ENCODE results near the gene SUCNR1. TPM values are rescaled to one million over a fixed set of nuclear protein-coding genes. Genes with fewer than 3 reads are reported as not detected.

SUCNR1 gene, protein sequence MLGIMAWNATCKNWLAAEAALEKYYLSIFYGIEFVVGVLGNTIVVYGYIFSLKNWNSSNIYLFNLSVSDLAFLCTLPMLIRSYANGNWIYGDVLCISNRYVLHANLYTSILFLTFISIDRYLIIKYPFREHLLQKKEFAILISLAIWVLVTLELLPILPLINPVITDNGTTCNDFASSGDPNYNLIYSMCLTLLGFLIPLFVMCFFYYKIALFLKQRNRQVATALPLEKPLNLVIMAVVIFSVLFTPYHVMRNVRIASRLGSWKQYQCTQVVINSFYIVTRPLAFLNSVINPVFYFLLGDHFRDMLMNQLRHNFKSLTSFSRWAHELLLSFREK
- 0.17 TPM for total RNA-seq
- polyA plus RNA-seq: not detected

DNA sequence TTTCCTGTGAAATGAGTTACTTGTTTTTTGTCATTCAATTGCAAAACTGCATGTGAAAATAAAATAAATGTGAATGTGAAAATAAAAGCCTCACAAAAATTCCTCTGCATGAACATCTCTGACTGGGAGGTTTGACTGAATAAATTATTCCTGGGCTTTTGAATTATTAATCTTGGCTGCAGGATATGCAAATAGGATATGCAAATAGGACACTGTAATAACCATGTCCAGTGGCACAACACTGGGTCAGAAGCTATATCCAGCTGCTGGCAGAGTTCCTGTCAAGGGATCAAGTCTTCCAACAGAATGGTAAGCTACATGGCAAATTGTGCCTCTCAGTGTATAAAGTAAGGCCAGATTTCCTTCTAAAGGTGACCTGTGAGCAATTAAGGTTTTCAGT is at the start of gene SUCNR1:
TSS of gene SUCNR1 (plus strand) at position 246 of the 400 bp plus-strand sequence. CDS start 6,250 bp downstream, outside the sequence.
- ATAC-seq (ENCODE audit: low read depth in 2 of 2): no peak
- H3K9me3 Mint-ChIP-seq: no peaks in the 10 kb centered on the region
- H3K27me3 ChIP-seq (ENCODE audit: control insufficient read depth, insufficient read depth, low read length): peaks cover 6% of the 10 kb centered on the region

DNA sequence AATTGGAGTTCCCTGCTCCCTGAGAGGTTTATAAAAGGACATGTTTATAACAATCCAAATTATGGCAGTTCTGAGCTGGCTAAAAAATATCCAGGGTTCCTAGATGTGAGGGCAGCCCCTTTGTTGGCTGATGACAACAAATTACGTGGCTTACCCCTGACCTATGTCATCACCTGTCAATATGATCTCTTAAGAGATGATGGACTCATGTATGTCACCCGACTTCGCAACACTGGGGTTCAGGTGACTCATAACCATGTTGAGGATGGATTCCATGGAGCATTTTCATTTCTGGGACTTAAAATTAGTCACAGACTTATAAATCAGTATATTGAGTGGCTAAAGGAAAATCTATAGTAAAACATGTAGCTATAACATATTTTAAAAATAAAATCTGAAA is 45.6 kb upstream of the SUCNR1 start:
- H3K4me1 ChIP-seq (ENCODE audit: control insufficient read depth, insufficient read depth, low read length, poor library complexity, severe bottlenecking): no peaks in the 10 kb centered on the region
- H3K27me3 ChIP-seq (ENCODE audit: control insufficient read depth, insufficient read depth, low read length): peaks cover 5% of the 10 kb centered on the region
- Mint-ChIP-seq H3K27ac (no peak overlapping the region), H3K27me3 (peaks cover 15% of the 10 kb centered on the region), H3K9me3 (peaks cover 0 to 2% (median 0%) of the 10 kb centered on the region in 7 donors), H3K4me3 (no peak overlapping the region), H3K4me1 (no peaks in the 10 kb centered on the region), H3K36me3 (no peaks in the 10 kb centered on the region)
- no peak for ATAC-seq (ENCODE audit: low read depth in 2 of 2)
- no peak for DNase-seq
- H3K4me3 ChIP-seq (ENCODE audit: low read depth, low read length): no peak overlapping the region
- no peaks in the 10 kb centered on the region for H3K36me3 ChIP-seq (ENCODE audit: control insufficient read depth, insufficient read depth, low read length)
- no peaks in the 10 kb centered on the region for H3K9me3 ChIP-seq (ENCODE audit: control insufficient read depth in 2 of 2, low read length in 2 of 2)
- no peak overlapping the region for H3K27ac ChIP-seq (ENCODE audit: insufficient read depth, low read length, poor library complexity, severe bottlenecking)

More for the DNA sequence above, at the start of gene SUCNR1:
- DNase-seq: no peak
- Histone ChIP-seq H3K9me3 (ENCODE audit: control insufficient read depth in 2 of 2, low read length in 2 of 2) (no peaks in the 10 kb centered on the region), H3K4me1 (ENCODE audit: control insufficient read depth, insufficient read depth, low read length, poor library complexity, severe bottlenecking) (no peaks in the 10 kb centered on the region), H3K4me3 (ENCODE audit: low read depth, low read length) (no peak within 1 kb of the TSS), H3K27ac (ENCODE audit: insufficient read depth, low read length, poor library complexity, severe bottlenecking) (no peak within 1 kb of the TSS), H3K36me3 (ENCODE audit: control insufficient read depth, insufficient read depth, low read length) (no peaks in the 10 kb centered on the region)
- no peak within 1 kb of the TSS for H3K27ac Mint-ChIP-seq
- peaks cover 15% of the 10 kb centered on the region for H3K27me3 Mint-ChIP-seq
- no peaks in the 10 kb centered on the region for H3K36me3 Mint-ChIP-seq
- peaks cover 0 to 7% (median 2%) of the 10 kb centered on the region in 4 donors for H3K4me1 Mint-ChIP-seq
- H3K4me3 Mint-ChIP-seq: no peak within 1 kb of the TSS

DNA sequence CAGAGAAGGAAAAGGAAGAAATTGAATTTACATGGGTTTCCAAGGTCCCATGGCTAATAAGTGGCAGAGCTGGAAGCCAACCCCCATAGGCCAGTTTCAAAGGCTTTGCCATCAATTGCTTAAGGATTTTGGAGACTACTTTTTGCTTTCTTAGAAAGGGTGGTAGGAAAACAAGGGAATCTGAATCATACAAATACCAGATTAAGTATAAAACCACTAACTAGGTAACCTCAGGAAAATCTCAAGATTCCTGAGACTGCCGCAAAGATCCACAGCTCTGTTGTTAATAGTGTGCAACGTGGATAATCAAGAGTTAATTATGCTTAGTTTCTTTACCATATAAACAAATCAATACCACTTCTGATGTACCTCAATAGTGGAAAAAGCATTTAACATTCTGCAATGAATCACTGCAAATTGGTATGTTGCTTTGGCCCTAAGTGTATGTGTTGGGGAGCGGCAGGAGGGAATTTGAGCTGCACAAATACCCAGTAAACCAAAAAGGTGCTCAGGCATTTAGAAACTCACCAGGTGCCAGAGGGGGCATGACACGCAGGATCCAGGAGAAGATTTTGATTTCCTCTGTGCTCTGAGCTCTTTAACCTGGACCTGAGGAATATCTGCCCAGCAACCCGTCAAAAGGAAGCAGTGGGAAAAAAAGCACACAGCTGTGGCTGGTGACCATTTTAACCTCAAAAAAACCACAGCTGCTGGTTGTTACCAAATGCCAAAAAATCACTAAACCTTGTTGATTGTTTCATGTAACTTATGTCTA is 37.5 kb upstream of the SUCNR1 start:
- no peaks in the 10 kb centered on the region for H3K36me3 Mint-ChIP-seq
- no peaks in the 10 kb centered on the region for H3K4me1 Mint-ChIP-seq
- Histone ChIP-seq H3K4me3 (ENCODE audit: low read depth, low read length) (no peak overlapping the region), H3K27ac (ENCODE audit: insufficient read depth, low read length, poor library complexity, severe bottlenecking) (no peak overlapping the region), H3K9me3 (ENCODE audit: control insufficient read depth in 2 of 2, low read length in 2 of 2) (no peaks in the 10 kb centered on the region), H3K36me3 (ENCODE audit: control insufficient read depth, insufficient read depth, low read length) (no peaks in the 10 kb centered on the region), H3K4me1 (ENCODE audit: control insufficient read depth, insufficient read depth, low read length, poor library complexity, severe bottlenecking) (no peaks in the 10 kb centered on the region), H3K27me3 (ENCODE audit: control insufficient read depth, insufficient read depth, low read length) (peaks cover 8% of the 10 kb centered on the region)
- H3K4me3 Mint-ChIP-seq: no peak overlapping the region
- no peak for ATAC-seq (ENCODE audit: low read depth in 2 of 2)
- peaks cover 13% of the 10 kb centered on the region for H3K27me3 Mint-ChIP-seq
- no peaks in the 10 kb centered on the region for H3K9me3 Mint-ChIP-seq
- H3K27ac Mint-ChIP-seq: no peak overlapping the region
- DNase-seq: no peak

DNA sequence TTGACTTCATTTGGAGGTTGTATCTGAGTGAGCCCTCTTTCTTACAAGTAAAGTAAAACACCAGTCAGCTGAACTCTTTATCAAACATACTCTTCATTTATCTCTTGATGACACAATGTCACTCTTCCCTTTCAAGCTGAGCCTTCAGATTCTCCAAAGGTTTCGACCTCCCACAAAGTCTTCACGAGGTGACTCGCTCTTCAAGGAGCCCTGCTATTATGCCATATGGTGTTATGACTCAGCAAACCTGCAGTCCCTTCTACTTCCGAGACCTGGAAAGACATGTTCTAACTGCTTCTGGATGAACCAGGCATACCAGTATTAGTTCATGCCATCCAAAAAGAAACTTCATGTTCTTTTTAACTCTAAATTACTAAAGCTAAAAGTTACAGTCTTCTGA is 36.4 kb upstream of the SUCNR1 start:
- no peak for ATAC-seq (ENCODE audit: low read depth in 2 of 2)

DNA sequence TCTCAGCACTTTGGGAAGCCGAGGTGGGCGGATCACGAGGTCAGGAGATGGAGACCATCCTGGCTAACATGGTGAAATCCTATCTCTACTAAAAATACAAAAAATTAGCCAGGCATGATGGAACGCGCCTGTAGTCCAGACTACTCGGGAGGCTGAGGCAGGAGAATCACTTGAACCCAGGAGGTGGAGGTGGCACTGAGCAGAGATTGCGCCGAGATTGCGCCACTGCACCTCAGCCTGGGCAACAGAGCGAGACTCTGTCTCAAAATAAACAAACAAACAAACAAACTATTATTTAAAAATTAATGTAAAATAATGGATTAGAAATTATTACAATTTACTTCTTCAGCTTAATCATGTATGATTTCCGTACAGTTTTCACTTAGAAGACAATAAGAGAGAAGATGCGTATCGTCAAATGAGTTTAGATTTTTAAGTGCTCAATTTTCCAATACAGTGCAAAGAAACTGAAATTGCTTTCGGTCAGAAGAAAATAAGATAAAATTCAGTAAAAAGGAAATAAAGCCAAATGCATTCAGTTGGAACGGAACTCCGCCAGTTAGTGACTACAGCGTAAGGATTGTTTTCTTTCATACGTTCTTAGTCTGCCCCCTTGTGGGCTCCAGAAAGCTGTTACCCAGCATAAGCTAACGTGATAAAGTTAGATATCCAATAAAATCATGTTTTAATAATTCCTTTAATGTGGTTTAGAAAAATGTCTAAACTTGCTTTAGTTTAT is 34.7 kb upstream of the SUCNR1 start:
- DNase-seq (peak in 2 of 3 donors; percentile 18 to 65), ATAC-seq (ENCODE audit: low read depth in 2 of 2) (no peak)
- H3K9me3 ChIP-seq (ENCODE audit: control insufficient read depth in 2 of 2, low read length in 2 of 2): no peaks in the 10 kb centered on the region
- no peak overlapping the region for H3K27ac Mint-ChIP-seq
- no peak overlapping the region for H3K4me3 Mint-ChIP-seq
- H3K36me3 Mint-ChIP-seq: no peaks in the 10 kb centered on the region
- H3K4me1 ChIP-seq (ENCODE audit: control insufficient read depth, insufficient read depth, low read length, poor library complexity, severe bottlenecking): no peaks in the 10 kb centered on the region
- H3K27ac ChIP-seq (ENCODE audit: insufficient read depth, low read length, poor library complexity, severe bottlenecking): no peak overlapping the region
- H3K27me3 ChIP-seq (ENCODE audit: control insufficient read depth, insufficient read depth, low read length): peaks cover 9% of the 10 kb centered on the region
- H3K4me3 ChIP-seq (ENCODE audit: low read depth, low read length): no peak overlapping the region
- H3K9me3 Mint-ChIP-seq: no peaks in the 10 kb centered on the region
- H3K27me3 Mint-ChIP-seq: peaks cover 14% of the 10 kb centered on the region
- no peaks in the 10 kb centered on the region for H3K36me3 ChIP-seq (ENCODE audit: control insufficient read depth, insufficient read depth, low read length)
- H3K4me1 Mint-ChIP-seq: no peaks in the 10 kb centered on the region

More for the DNA sequence above, 36.4 kb upstream of the SUCNR1 start:
- Histone ChIP-seq H3K36me3 (ENCODE audit: control insufficient read depth, insufficient read depth, low read length) (no peaks in the 10 kb centered on the region), H3K27me3 (ENCODE audit: control insufficient read depth, insufficient read depth, low read length) (peaks cover 10% of the 10 kb centered on the region), H3K4me1 (ENCODE audit: control insufficient read depth, insufficient read depth, low read length, poor library complexity, severe bottlenecking) (no peaks in the 10 kb centered on the region), H3K4me3 (ENCODE audit: low read depth, low read length) (no peak overlapping the region), H3K27ac (ENCODE audit: insufficient read depth, low read length, poor library complexity, severe bottlenecking) (no peak overlapping the region), H3K9me3 (ENCODE audit: control insufficient read depth in 2 of 2, low read length in 2 of 2) (no peaks in the 10 kb centered on the region)
- DNase-seq: peak in 1 of 3 donors; percentile 1
- Mint-ChIP-seq H3K36me3 (no peaks in the 10 kb centered on the region), H3K27me3 (peaks cover 9% of the 10 kb centered on the region), H3K4me3 (no peak overlapping the region), H3K4me1 (no peaks in the 10 kb centered on the region), H3K27ac (no peak overlapping the region), H3K9me3 (no peaks in the 10 kb centered on the region)

DNA sequence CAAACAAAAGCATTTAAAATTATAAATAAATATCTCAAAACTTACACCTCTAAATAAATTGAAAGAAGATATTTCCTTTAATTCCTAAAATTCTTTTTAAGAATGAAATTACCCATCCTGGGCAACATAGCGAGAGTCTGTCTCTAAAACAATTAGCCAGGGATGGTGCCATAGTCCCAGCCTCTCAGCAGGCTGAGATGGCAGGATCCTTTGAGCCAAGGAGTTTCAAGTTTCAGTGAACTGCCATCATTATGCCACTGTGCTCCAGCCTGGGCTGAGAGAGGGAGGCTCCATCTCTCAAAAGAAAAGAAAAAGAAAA is 34.2 kb upstream of the SUCNR1 start:
- H3K27me3 ChIP-seq (ENCODE audit: control insufficient read depth, insufficient read depth, low read length): peaks cover 9% of the 10 kb centered on the region
- no peak overlapping the region for H3K27ac ChIP-seq (ENCODE audit: insufficient read depth, low read length, poor library complexity, severe bottlenecking)
- peaks cover 19% of the 10 kb centered on the region for H3K27me3 Mint-ChIP-seq
- H3K36me3 ChIP-seq (ENCODE audit: control insufficient read depth, insufficient read depth, low read length): no peaks in the 10 kb centered on the region
- H3K4me3 ChIP-seq (ENCODE audit: low read depth, low read length): no peak overlapping the region
- ATAC-seq (ENCODE audit: low read depth in 2 of 2) (no peak), DNase-seq (no peak)
- H3K27ac Mint-ChIP-seq: no peak overlapping the region
- no peaks in the 10 kb centered on the region for H3K36me3 Mint-ChIP-seq
- no peaks in the 10 kb centered on the region for H3K4me1 Mint-ChIP-seq
- no peaks in the 10 kb centered on the region for H3K9me3 ChIP-seq (ENCODE audit: control insufficient read depth in 2 of 2, low read length in 2 of 2)
- no peaks in the 10 kb centered on the region for H3K4me1 ChIP-seq (ENCODE audit: control insufficient read depth, insufficient read depth, low read length, poor library complexity, severe bottlenecking)
- H3K4me3 Mint-ChIP-seq: no peak overlapping the region
- H3K9me3 Mint-ChIP-seq: no peaks in the 10 kb centered on the region

DNA sequence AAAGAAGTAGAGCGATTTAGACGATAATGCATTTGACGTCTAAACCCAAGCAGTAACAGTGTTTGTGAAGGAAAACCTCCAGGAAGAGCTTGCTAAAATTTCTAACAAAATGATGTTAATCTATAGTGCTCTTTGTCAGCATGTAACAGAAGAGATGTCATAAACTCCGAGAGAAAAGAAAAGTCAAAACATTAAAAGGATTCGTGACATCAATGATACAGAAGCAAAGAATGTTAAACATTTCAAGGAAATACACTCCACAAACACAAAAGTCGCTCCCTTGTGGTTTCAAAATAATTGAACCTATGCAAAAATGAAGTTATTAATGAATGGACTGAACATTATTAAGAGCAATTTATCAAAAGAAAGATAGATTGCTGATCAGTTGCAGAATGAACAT is 31.6 kb upstream of the SUCNR1 start:
- DNase-seq: no peak

More for the DNA sequence above, 31.6 kb upstream of the SUCNR1 start:
- H3K36me3 Mint-ChIP-seq: no peaks in the 10 kb centered on the region
- ATAC-seq (ENCODE audit: low read depth in 2 of 2): no peak
- H3K9me3 Mint-ChIP-seq: peaks cover 0 to 5% (median 0%) of the 10 kb centered on the region in 7 donors
- H3K27me3 Mint-ChIP-seq: peaks cover 24% of the 10 kb centered on the region
- Histone ChIP-seq H3K4me1 (ENCODE audit: control insufficient read depth, insufficient read depth, low read length, poor library complexity, severe bottlenecking) (no peaks in the 10 kb centered on the region), H3K4me3 (ENCODE audit: low read depth, low read length) (no peak overlapping the region), H3K27me3 (ENCODE audit: control insufficient read depth, insufficient read depth, low read length) (peaks cover 12% of the 10 kb centered on the region), H3K27ac (ENCODE audit: insufficient read depth, low read length, poor library complexity, severe bottlenecking) (no peak overlapping the region), H3K9me3 (ENCODE audit: control insufficient read depth in 2 of 2, low read length in 2 of 2) (no peaks in the 10 kb centered on the region), H3K36me3 (ENCODE audit: control insufficient read depth, insufficient read depth, low read length) (no peaks in the 10 kb centered on the region)
- H3K27ac Mint-ChIP-seq: no peak overlapping the region
- no peak overlapping the region for H3K4me3 Mint-ChIP-seq
- no peaks in the 10 kb centered on the region for H3K4me1 Mint-ChIP-seq

Measured in CD4-positive, CD25-positive, alpha-beta regulatory T cell (primary cell).